GM23338 (cell line): ENCODE data around the gene CS.

Experiments used
- CREB1 ChIP-seq: fragments of 250-450 bp; sonication (Bioruptor Pico); IDR thresholded peaks from 2 replicates; pipeline ENCODE4 v1.5.0; 2020; ENCODE audit warnings: low read depth, mild to moderate bottlenecking, moderate library complexity
- CTCF ChIP-seq, 2 experiments: fragments of 200-600 bp in 1 of 2; sonication (generic) in 1 of 2; conservative IDR thresholded peaks; 2 replicates each; pipeline versions ENCODE4 v1.5.1 to v1.6.1; 2016 to 2017; ENCODE audit warnings: antibody characterized with exemption in 2 of 2, low read depth in 2 of 2, mild to moderate bottlenecking in 2 of 2, moderate library complexity in 1 of 2
- ETS1 ChIP-seq: IDR thresholded peaks from 2 replicates; pipeline ENCODE4 v1.6.1; 2016; ENCODE audit warnings: antibody characterized with exemption
- EZH2 ChIP-seq: fragments of 200-600 bp; sonication (generic); IDR thresholded peaks from one replicate; pipeline ENCODE4 v1.8.0; 2017; ENCODE audit warnings: antibody characterized with exemption, mild to moderate bottlenecking, low read depth; ENCODE audit not compliant: unreplicated experiment
- EZH2phosphoT487 ChIP-seq: fragments of 200-600 bp; sonication (generic); IDR thresholded peaks from one replicate; pipeline ENCODE4 v1.8.1; 2018; ENCODE audit warnings: antibody characterized with exemption; ENCODE audit not compliant: unreplicated experiment
- JUNB ChIP-seq: IDR thresholded peaks from one replicate; pipeline ENCODE4 v1.6.1; 2016; ENCODE audit warnings: antibody characterized with exemption; ENCODE audit not compliant: unreplicated experiment
- NANOG ChIP-seq: IDR thresholded peaks from 2 replicates; pipeline ENCODE4 v1.6.1; 2016; ENCODE audit warnings: antibody characterized with exemption, borderline replicate concordance
- POLR2AphosphoS5 ChIP-seq: IDR thresholded peaks from 2 replicates; pipeline ENCODE4 v1.6.1; 2016; ENCODE audit warnings: antibody characterized with exemption, low read depth
- REST ChIP-seq: IDR thresholded peaks from one replicate; pipeline ENCODE4 v1.6.1; 2018; ENCODE audit warnings: antibody characterized with exemption; ENCODE audit not compliant: unreplicated experiment
- STAT1 ChIP-seq: IDR thresholded peaks from one replicate; pipeline ENCODE4 v1.6.1; 2016; ENCODE audit warnings: antibody characterized with exemption; ENCODE audit not compliant: unreplicated experiment
- ZNF114 ChIP-seq: fragments of 250-450 bp; sonication (Bioruptor Pico); IDR thresholded peaks from 2 replicates; pipeline ENCODE4 v1.5.0; 2020; ENCODE audit warnings: mild to moderate bottlenecking, moderate library complexity
- ZNF331 ChIP-seq: fragments of 250-450 bp; sonication (Bioruptor Pico); IDR thresholded peaks from 2 replicates; pipeline ENCODE4 v1.5.0; 2020; ENCODE audit warnings: low read depth, mild to moderate bottlenecking, moderate library complexity
- ZNF462 ChIP-seq: fragments of 250-450 bp; sonication (Bioruptor Pico); IDR thresholded peaks from 2 replicates; pipeline ENCODE4 v1.5.0; 2020; ENCODE audit warnings: mild to moderate bottlenecking, moderate library complexity

- no peak for TF ChIP-seq CTCF (conservative IDR thresholded peaks at IDR 0.05; ENCODE audit: low read depth in 2 of 2)
- TF ChIP-seq CREB1, result no peak
- TF ChIP-seq JUNB, result no peak
- no peak for TF ChIP-seq EZH2phosphoT487
- TF ChIP-seq POLR2AphosphoS5, result no peak
- TF ChIP-seq EZH2, result no peak
- no peak for TF ChIP-seq REST
- no peak for TF ChIP-seq STAT1
- TF ChIP-seq ZNF331 (CRISPR knock-in tag), result no peak
- TF ChIP-seq NANOG, result no peak
- no peak for TF ChIP-seq ETS1
- no peak for TF ChIP-seq ZNF114 (CRISPR knock-in tag)
- no peak for TF ChIP-seq ZNF462 (CRISPR knock-in tag)
Measured at GRCh38 chr12:56336361-56337167, 36.4 kb upstream of the CS start.
